Measurements from ENCODE around the gene TIFAB. TPM values are rescaled to one million over a fixed set of nuclear protein-coding genes. Genes with fewer than 3 reads are reported as not detected.

Gene TIFAB
- total RNA-seq, 1 experiment from 2014 or later, result not detected

- DNase-seq, result peak; percentile 33
- no peak overlapping the region for H3K4me3 ChIP-seq
- H3K9me3 ChIP-seq, result no peaks in the 10 kb centered on the region
- H3K36me3 ChIP-seq, result no peaks in the 10 kb centered on the region
- no peaks in the 10 kb centered on the region for H3K27me3 ChIP-seq
Measured at GRCh38 chr5:135439231-135440205, 12.6 kb downstream of the TIFAB start.

GRCh38 chr5:135438636-135439221 lies 13.4 kb downstream of the TIFAB start:
- no peak for DNase-seq
- H3K36me3 ChIP-seq, result no peaks in the 10 kb centered on the region

GRCh38 chr5:135437796-135438560 lies 14.2 kb downstream of the TIFAB start:
- no peaks in the 10 kb centered on the region for H3K36me3 ChIP-seq
- no peaks in the 10 kb centered on the region for H3K9me3 ChIP-seq
- H3K27me3 ChIP-seq, result no peaks in the 10 kb centered on the region
- peak; percentile 98 for DNase-seq
- no peak overlapping the region for H3K4me3 ChIP-seq

More at GRCh38 chr5:135438636-135439221, 13.4 kb downstream of the TIFAB start:
- no peaks in the 10 kb centered on the region for H3K27me3 ChIP-seq
- no peaks in the 10 kb centered on the region for H3K9me3 ChIP-seq
- H3K4me3 ChIP-seq, result no peak overlapping the region

- Histone ChIP-seq H3K36me3 (no peaks in the 10 kb centered on the region), H3K9me3 (no peaks in the 10 kb centered on the region), H3K4me3 (no peak overlapping the region), H3K27me3 (no peaks in the 10 kb centered on the region)
- no peak for DNase-seq
Measured at GRCh38 chr5:135437422-135437795, 14.7 kb downstream of the TIFAB start.

GRCh38 chr5:135436951-135437418 lies 15.2 kb downstream of the TIFAB start:
- Histone ChIP-seq H3K9me3 (no peaks in the 10 kb centered on the region), H3K27me3 (no peaks in the 10 kb centered on the region), H3K36me3 (no peaks in the 10 kb centered on the region), H3K4me3 (no peak overlapping the region)
- DNase-seq, result no peak

- Histone ChIP-seq H3K4me3 (no peak overlapping the region), H3K27me3 (no peaks in the 10 kb centered on the region), H3K36me3 (no peaks in the 10 kb centered on the region), H3K9me3 (no peaks in the 10 kb centered on the region)
- no peak for DNase-seq
Measured at GRCh38 chr5:135435467-135436330, 16.5 kb downstream of the TIFAB start.

- no peaks in the 10 kb centered on the region for H3K9me3 ChIP-seq
- H3K4me3 ChIP-seq, result no peak overlapping the region
- peak; percentile 46 for DNase-seq
- H3K36me3 ChIP-seq, result no peaks in the 10 kb centered on the region
- no peaks in the 10 kb centered on the region for H3K27me3 ChIP-seq
Measured at GRCh38 chr5:135434591-135435466, 17.3 kb downstream of the TIFAB start.

- H3K4me3 ChIP-seq, result no peak overlapping the region
- H3K27me3 ChIP-seq, result no peaks in the 10 kb centered on the region
- no peaks in the 10 kb centered on the region for H3K36me3 ChIP-seq
- no peak for DNase-seq
- no peaks in the 10 kb centered on the region for H3K9me3 ChIP-seq
Measured at GRCh38 chr5:135433681-135434426, 18.3 kb downstream of the TIFAB start.

GRCh38 chr5:135432113-135432512 lies 20.0 kb downstream of the TIFAB start:
- Histone ChIP-seq H3K36me3 (no peaks in the 10 kb centered on the region), H3K27me3 (no peaks in the 10 kb centered on the region), H3K9me3 (peaks cover 4% of the 10 kb centered on the region; the same call in 1 of the 2 replicates), H3K4me3 (no peak overlapping the region)
- no peak for DNase-seq

GRCh38 chr5:135430135-135430437 lies 22.1 kb downstream of the TIFAB start:
- Histone ChIP-seq H3K27me3 (no peaks in the 10 kb centered on the region), H3K36me3 (no peaks in the 10 kb centered on the region), H3K4me3 (no peak overlapping the region), H3K9me3 (peaks cover 4% of the 10 kb centered on the region; the same call in 1 of the 2 replicates)
- no peak for DNase-seq

GRCh38 chr5:135429301-135430134 lies 22.6 kb downstream of the TIFAB start:
- DNase-seq, result peak; percentile 56
- Histone ChIP-seq H3K4me3 (no peak overlapping the region), H3K27me3 (no peaks in the 10 kb centered on the region), H3K36me3 (no peaks in the 10 kb centered on the region), H3K9me3 (peaks cover 4% of the 10 kb centered on the region; the same call in 1 of the 2 replicates)

- no peak for DNase-seq
- no peaks in the 10 kb centered on the region for H3K36me3 ChIP-seq
- no peaks in the 10 kb centered on the region for H3K27me3 ChIP-seq
- H3K4me3 ChIP-seq, result no peak overlapping the region
- H3K9me3 ChIP-seq, result peaks cover 4% of the 10 kb centered on the region; the same call in 1 of the 2 replicates
Measured at GRCh38 chr5:135428586-135428985, 23.6 kb downstream of the TIFAB start.

- peaks cover 4% of the 10 kb centered on the region; the same call in 1 of the 2 replicates for H3K9me3 ChIP-seq
- no peaks in the 10 kb centered on the region for H3K36me3 ChIP-seq
- peaks cover 4% of the 10 kb centered on the region; the same call in 1 of the 2 replicates for H3K27me3 ChIP-seq
- peak; percentile 32 for DNase-seq
- no peak overlapping the region for H3K4me3 ChIP-seq
Measured at GRCh38 chr5:135426102-135427082, 25.8 kb downstream of the TIFAB start.

All from MG63 (cell line).